GM18951 (cell line): Measurements from ENCODE around the gene CDKN2AIPNL.
A peak's percentile ranks its signal among the peaks of the same experiment; 100 is the strongest.

Experiments
- POLR2A ChIP-seq: IDR thresholded peaks from 4 replicates; pipeline ENCODE4 v1.6.1; 2011; ENCODE audit warnings: mild to moderate bottlenecking; ENCODE audit not compliant: insufficient read length, insufficient read depth; ENCODE audit errors: extremely low read depth
- in situ Hi-C: fragments of 300-500 bp; cut with MboI; formaldehyde crosslinking; loops from one replicate; pipeline ENCODE4 v1.12.0; 2022; ENCODE audit warnings: low sequenced_read_pairs, mixed read lengths, inconsistent platforms; ENCODE audit not compliant: unreplicated experiment

Gene CDKN2AIPNL

GRCh38 chr5:134449167-134449566 lies 37.5 kb upstream of the CDKN2AIPNL start:
- TF ChIP-seq POLR2A, result no peak
- in situ Hi-C loops, result no loop called here

- no peak for TF ChIP-seq POLR2A
- in situ Hi-C loops, result no loop called here
Observed at GRCh38 chr5:134447815-134448520, 36.3 kb upstream of the CDKN2AIPNL start.

- no peak for TF ChIP-seq POLR2A
- in situ Hi-C loops, result no loop called here
Observed at GRCh38 chr5:134446938-134447337, 35.3 kb upstream of the CDKN2AIPNL start.

GRCh38 chr5:134445856-134446818 lies 34.5 kb upstream of the CDKN2AIPNL start:
- no peak for TF ChIP-seq POLR2A
- in situ Hi-C loops, result no loop called here

GRCh38 chr5:134444941-134445471 lies 33.3 kb upstream of the CDKN2AIPNL start:
- TF ChIP-seq POLR2A, result no peak
- in situ Hi-C loops, result no loop called here

GRCh38 chr5:134440201-134440755 lies 28.6 kb upstream of the CDKN2AIPNL start:
- no peak for TF ChIP-seq POLR2A
- in situ Hi-C loops, result no loop called here

GRCh38 chr5:134439210-134439654 lies 27.6 kb upstream of the CDKN2AIPNL start:
- no peak for TF ChIP-seq POLR2A
- in situ Hi-C loops, result no loop called here

- no peak for TF ChIP-seq POLR2A
- in situ Hi-C loops, result no loop called here
Observed at GRCh38 chr5:134438721-134439123, 27.0 kb upstream of the CDKN2AIPNL start.

- in situ Hi-C loops, result no loop called here
- TF ChIP-seq POLR2A, result no peak
Observed at GRCh38 chr5:134437847-134438581, 26.3 kb upstream of the CDKN2AIPNL start.

GRCh38 chr5:134437340-134437846 lies 25.7 kb upstream of the CDKN2AIPNL start:
- peak; percentile 29 for TF ChIP-seq POLR2A
- in situ Hi-C loops, result no loop called here

GRCh38 chr5:134436523-134437339 lies 25.1 kb upstream of the CDKN2AIPNL start:
- TF ChIP-seq POLR2A, result no peak
- in situ Hi-C loops, result no loop called here

GRCh38 chr5:134435560-134435959 lies 23.9 kb upstream of the CDKN2AIPNL start:
- TF ChIP-seq POLR2A, result no peak

More at GRCh38 chr5:134435560-134435959, 23.9 kb upstream of the CDKN2AIPNL start:
- in situ Hi-C loops, result no loop called here
